Omental fat pad (tissue), 4 donors: Measurements from ENCODE around the gene RPL7L1. TPM values are rescaled to one million over a fixed set of nuclear protein-coding genes. Genes with fewer than 3 reads are reported as not detected.
"Not testable (repeated sequence)": the region's sequence is repeated elsewhere in the genome, so short reads cannot be mapped to it uniquely, and the experiment has no call there.

Experiments
- ATAC-seq: fragments of 150-250 bp; one replicate; pipeline ENCODE4 v1.9.1; 2016; ENCODE audit warnings: mild to moderate bottlenecking, moderate library complexity; ENCODE audit not compliant: low FRiP score
- DNase-seq: peaks from one replicate; pipeline ENCODE4 v3.0.0-alpha.2; 2019; ENCODE audit warnings: low spot score
- CTCF ChIP-seq, 3 donors: fragments of 450-650 bp; IDR thresholded peaks; one replicate each; pipeline ENCODE4 v1.5.1; 2016 to 2017; ENCODE audit warnings: antibody characterized with exemption in 3 of 3, mild to moderate bottlenecking in 3 of 3, moderate library complexity in 2 of 3
- total RNA-seq, 4 donors: library from RNA; depleted of rRNA; stranded (reverse); fragments of >200 nt; gene quantifications; one replicate each; pipeline ENCODE4 v1.1.0, GENCODE V29; 2016

RPL7L1 gene
- total RNA-seq, 4 donors from 2014 or later, result 93.0 to 138 (median 105) TPM

- DNase-seq (no peak), ATAC-seq (peak; percentile 4)
- no peak for TF ChIP-seq CTCF (IDR thresholded peaks at IDR 0.05)
Measured at GRCh38 chr6:42891199-42891722, 11.8 kb downstream of the RPL7L1 start.

- ATAC-seq, result not testable (repeated sequence)
- peak; percentile 6 for DNase-seq
Measured at GRCh38 chr6:42894041-42894828, 14.8 kb downstream of the RPL7L1 start.

- DNase-seq, result peak; percentile 17
- no peak for TF ChIP-seq CTCF (IDR thresholded peaks at IDR 0.05)
- no peak for ATAC-seq
Measured at GRCh38 chr6:42896178-42896719, 16.8 kb downstream of the RPL7L1 start.

GRCh38 chr6:42898891-42899361 lies 19.5 kb downstream of the RPL7L1 start:
- DNase-seq, result peak; percentile 73
- no peak for ATAC-seq
- peak in 2 of 3 donors; percentile 4 to 53 for TF ChIP-seq CTCF (IDR thresholded peaks at IDR 0.05)

- no peak for TF ChIP-seq CTCF (IDR thresholded peaks at IDR 0.05)
- no peak for ATAC-seq
- DNase-seq, result no peak
Measured at GRCh38 chr6:42899871-42900270, 20.5 kb downstream of the RPL7L1 start.

- no peak for DNase-seq
- peak in 2 of 3 donors; percentile 72 to 88 for TF ChIP-seq CTCF (IDR thresholded peaks at IDR 0.05)
Measured at GRCh38 chr6:42901538-42901957, 22.1 kb downstream of the RPL7L1 start.

GRCh38 chr6:42902429-42903263 lies 23.2 kb downstream of the RPL7L1 start:
- not testable (repeated sequence) for DNase-seq

More at GRCh38 chr6:42901538-42901957, 22.1 kb downstream of the RPL7L1 start:
- ATAC-seq, result peak; percentile 98

More at GRCh38 chr6:42902429-42903263, 23.2 kb downstream of the RPL7L1 start:
- not testable (repeated sequence) for ATAC-seq
